HG03558 (cell line): ENCODE data around the gene POLR1B.

Experiments used
- ATAC-seq: cut with Tn5 transposase; IDR thresholded peaks from one replicate; pipeline ENCODE4 v1.9.1; 2021; ENCODE audit warnings: moderate number of reproducible peaks; ENCODE audit not compliant: unreplicated experiment; ENCODE audit errors: extremely low read depth

POLR1B gene

GRCh38 chr2:112625474-112626114, 83.3 kb downstream of the POLR1B start:
- ATAC-seq = no peak

- no peak for ATAC-seq
Observed at GRCh38 chr2:112626604-112627059, 84.4 kb downstream of the POLR1B start.
